SK-N-SH (cell line): ENCODE measurements around the gene ATP6V1B1. TPM values are rescaled to one million over a fixed set of nuclear protein-coding genes. Genes with fewer than 3 reads are reported as not detected.

ENCODE experiments used
- CTCF ChIA-PET: fragments of 300-600, 350-600 bp; formaldehyde crosslinking; extraction: SDS; loops from one replicate; lab custom pipeline; 2021; lab: Yijun Ruan, JAX
- POLR2A ChIA-PET: fragments of 350-600 bp; sonication (Branson Sonifier 250); formaldehyde crosslinking; extraction: SDS; loops from one replicate; lab custom pipeline; 2020; ENCODE audit warnings: antibody characterized with exemption, inconsistent platforms; lab: Yijun Ruan, JAX
- DNase-seq: peaks from one replicate; pipeline ENCODE4 v3.0.0; 2012
- H2AFZ ChIP-seq: fragments of 200-600 bp; sonication (generic); 2 replicates; pipeline ENCODE4 v1.8.1; 2016; ENCODE audit warnings: antibody characterized with exemption, mild to moderate bottlenecking, low read depth
- H3F3A ChIP-seq: fragments of 200-600 bp; sonication (generic); replicated peaks from 2 replicates; pipeline ENCODE3; 2016; ENCODE audit warnings: antibody characterized with exemption, mild to moderate bottlenecking; ENCODE audit not compliant: insufficient read depth
- H3K27ac ChIP-seq, 2 experiments: fragments of 200-500 bp in 1 of 2; fragments of 200-600 bp in 1 of 2; sonication (Bioruptor generic) in 1 of 2; sonication (generic), shearing (Covaris generic) in 1 of 2; 2 replicates each; pipeline versions ENCODE4 v1.5.1 to v1.6.1; 2014 to 2016; ENCODE audit warnings: low read depth in 2 of 2, inconsistent platforms in 1 of 2, low read length in 1 of 2, mild to moderate bottlenecking in 1 of 2, mixed read lengths in 1 of 2
- H3K27me3 ChIP-seq: fragments of 200-600 bp; sonication (generic), shearing (Covaris generic); 2 replicates; pipeline ENCODE4 v1.6.1; 2016; ENCODE audit warnings: mixed run types; ENCODE audit not compliant: insufficient read depth
- H3K36me3 ChIP-seq, 2 experiments: fragments of 200-500 bp in 1 of 2; fragments of 200-600 bp in 1 of 2; sonication (Bioruptor generic) in 1 of 2; sonication (generic) in 1 of 2; replicated peaks in 1 of 2; 2 replicates each; pipeline versions ENCODE3 to v1.5.1; 2014 to 2016; ENCODE audit warnings: low read length in 1 of 2, mild to moderate bottlenecking in 1 of 2; ENCODE audit not compliant: insufficient read depth in 2 of 2, control insufficient read depth in 1 of 2
- H3K4me1 ChIP-seq, 2 experiments: fragments of 200-500 bp in 1 of 2; fragments of 200-600 bp in 1 of 2; sonication (Bioruptor generic) in 1 of 2; sonication (generic), shearing (Covaris generic) in 1 of 2; 2 replicates each; pipeline versions ENCODE4 v1.5.1 to v1.6.1; 2014 to 2016; ENCODE audit warnings: low read depth in 1 of 2, low read length in 1 of 2, mixed run types in 1 of 2; ENCODE audit not compliant: insufficient read depth in 2 of 2, control insufficient read depth in 1 of 2
- H3K4me2 ChIP-seq: fragments of 200-600 bp; sonication (generic), shearing (Covaris generic); 2 replicates; pipeline ENCODE4 v1.6.1; 2017; ENCODE audit warnings: mixed run types
- H3K4me3 ChIP-seq, 2 experiments: fragments of 200-500 bp in 1 of 2; fragments of 200-600 bp in 1 of 2; sonication (Bioruptor generic) in 1 of 2; sonication (generic), shearing (Covaris generic) in 1 of 2; 2 replicates each; pipeline versions ENCODE4 v1.5.1 to v1.8.1; 2014 to 2016; ENCODE audit warnings: low read depth in 2 of 2, inconsistent platforms in 1 of 2, low read length in 1 of 2, mild to moderate bottlenecking in 1 of 2, mixed read lengths in 1 of 2, moderate library complexity in 1 of 2
- H3K79me2 ChIP-seq: fragments of 200-600 bp; sonication (generic); 2 replicates; pipeline ENCODE4 v1.8.1; 2017; ENCODE audit warnings: mild to moderate bottlenecking; ENCODE audit not compliant: insufficient read depth
- H3K9ac ChIP-seq: fragments of 200-600 bp; sonication (generic); 2 replicates; pipeline ENCODE4 v1.6.1; 2017; ENCODE audit warnings: mixed run types
- H3K9me2 ChIP-seq: fragments of 200-600 bp; sonication (generic); 2 replicates; pipeline ENCODE4 v1.6.1; 2017; ENCODE audit warnings: mixed run types
- H3K9me3 ChIP-seq: fragments of 200-600 bp; sonication (generic); 2 replicates; pipeline ENCODE4 v1.6.1; 2017; ENCODE audit warnings: mixed run types, mild to moderate bottlenecking, moderate library complexity
- H4K20me1 ChIP-seq: fragments of 200-600 bp; sonication (generic); 2 replicates; pipeline ENCODE4 v1.6.1; 2017; ENCODE audit warnings: mild to moderate bottlenecking, mixed run types; ENCODE audit not compliant: insufficient read depth
- ELF1 ChIP-seq: IDR thresholded peaks from 2 replicates; pipeline ENCODE4 v1.4.0; 2012
- EZH2phosphoT487 ChIP-seq: fragments of 200-600 bp; sonication (generic); IDR thresholded peaks from 2 replicates; pipeline ENCODE4 v1.6.1; 2017; ENCODE audit warnings: low read depth, mixed run types, mild to moderate bottlenecking, antibody characterized with exemption, moderate library complexity, borderline replicate concordance
- FOSL2 ChIP-seq: IDR thresholded peaks from 2 replicates; pipeline ENCODE4 v1.4.0; 2012; ENCODE audit warnings: low read depth, mild to moderate bottlenecking, moderate library complexity, borderline replicate concordance
- FOXJ3 ChIP-seq: sonication (generic); formaldehyde crosslinking; IDR thresholded peaks from 2 replicates; pipeline ENCODE4 v1.5.1; 2020; ENCODE audit warnings: mild to moderate bottlenecking, missing genetic modification reagents
- JUND ChIP-seq: IDR thresholded peaks from 2 replicates; pipeline ENCODE4 v1.4.0; 2012
- MEF2A ChIP-seq: IDR thresholded peaks from 2 replicates; pipeline ENCODE4 v1.4.0; 2012; ENCODE audit warnings: low read depth, borderline replicate concordance
- MXI1 ChIP-seq: IDR thresholded peaks from 2 replicates; pipeline ENCODE4 v1.6.1; 2012; ENCODE audit warnings: mild to moderate bottlenecking, low read depth, low read length, improper control_type of control experiment
- NRF1 ChIP-seq: IDR thresholded peaks from 2 replicates; pipeline ENCODE4 v1.6.1; 2012; ENCODE audit warnings: low read depth, mild to moderate bottlenecking, low read length
- PBX3 ChIP-seq: IDR thresholded peaks from 2 replicates; pipeline ENCODE4; 2012
- POLR2AphosphoS5 ChIP-seq: IDR thresholded peaks from 2 replicates; pipeline ENCODE4 v1.6.1; 2012; ENCODE audit warnings: low read depth, low read length
- RCOR1 ChIP-seq: fragments of 150-350 bp; IDR thresholded peaks from 2 replicates; pipeline ENCODE4 v1.6.1; 2017; ENCODE audit warnings: antibody characterized with exemption, low read length
- SIN3A ChIP-seq: IDR thresholded peaks from 2 replicates; pipeline ENCODE4 v1.6.1; 2012; ENCODE audit warnings: low read depth, mild to moderate bottlenecking, low read length, moderate library complexity, borderline replicate concordance
- TCF12 ChIP-seq: IDR thresholded peaks from 2 replicates; pipeline ENCODE4 v1.4.0; 2012
- YY1 ChIP-seq: IDR thresholded peaks from 2 replicates; pipeline ENCODE4 v1.4.0; 2012; ENCODE audit warnings: low read depth, mild to moderate bottlenecking
- ZBTB33 ChIP-seq: IDR thresholded peaks from 2 replicates; pipeline ENCODE4 v1.4.0; 2012; ENCODE audit warnings: low read depth, borderline replicate concordance
- WGBS: methylation state at CpG from one replicate; pipeline ENCODE4 v1.1.6; 2017; ENCODE audit warnings: low lambda C conversion rate; 5-methylcytosine and 5-hydroxymethylcytosine counted together
- polyA plus RNA-seq, 3 experiments: library from polyadenylated mRNA; depleted of rRNA; stranded (reverse); fragments of >200 nt; gene quantifications; 2 replicates each; pipeline ENCODE4 v1.2.3, GENCODE V29; 2012
- TF ChIP-seq, protein P1 (sequence below): IDR thresholded peaks from 2 replicates; pipeline ENCODE4 v1.4.0; 2012; ENCODE audit warnings: low read depth
- TF ChIP-seq, protein P2 (sequence below): IDR thresholded peaks from 2 replicates; pipeline ENCODE4 v1.4.0; 2012; ENCODE audit warnings: low read depth, borderline replicate concordance
- TF ChIP-seq, protein P3 (sequence below): IDR thresholded peaks from 2 replicates; pipeline ENCODE4 v1.6.1; 2012; ENCODE audit warnings: mild to moderate bottlenecking, low read depth, low read length, moderate library complexity

The ATP6V1B1 gene
- polyA plus RNA-seq, 1 of the 3 experiments (the other 2 are of a cell fraction) = 4.9 TPM

DNA sequence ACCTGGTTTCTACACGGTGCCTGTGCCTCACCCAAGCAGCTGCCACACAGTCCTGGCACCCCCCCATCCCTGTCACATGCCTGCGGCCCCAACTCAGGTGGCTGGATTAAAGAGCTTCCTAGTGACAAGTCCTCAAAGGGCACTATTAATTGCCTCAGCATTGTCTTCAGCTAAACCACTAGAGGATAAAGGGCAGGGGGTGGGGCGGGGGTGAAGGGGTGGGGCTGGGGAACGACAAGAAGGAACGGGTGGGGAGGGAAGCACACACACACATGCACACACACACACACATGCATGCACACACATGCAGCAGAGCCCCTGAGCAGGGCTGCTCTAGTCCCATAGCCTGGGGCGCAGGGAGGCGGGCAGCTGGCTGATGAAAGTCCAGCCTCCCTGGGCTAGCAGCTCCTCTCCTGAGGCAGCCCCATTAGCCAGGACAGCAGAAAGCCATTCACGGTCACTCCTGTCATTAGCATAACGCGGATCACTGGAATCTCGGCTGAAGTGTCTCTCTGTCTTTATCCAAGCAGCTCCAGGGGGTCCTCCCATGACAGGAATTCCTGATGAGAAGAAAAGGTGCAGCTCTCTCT is 66.4 kb downstream of the ATP6V1B1 start:
- H3K36me3 ChIP-seq = no peaks in the 10 kb centered on the region
- POLR2A ChIA-PET = interaction anchor here (1.6 kb wide), 1 partner anchor 66 kb away, joined by 8 read pairs; the partner anchor contains the start of gene NAGK
- peaks cover 0 to 3% of the 10 kb centered on the region in 2 experiments; a peak in 1 of 4 replicates for H3K4me1 ChIP-seq
- H4K20me1 ChIP-seq = no peaks in the 10 kb centered on the region
- TF ChIP-seq, protein P1, sequence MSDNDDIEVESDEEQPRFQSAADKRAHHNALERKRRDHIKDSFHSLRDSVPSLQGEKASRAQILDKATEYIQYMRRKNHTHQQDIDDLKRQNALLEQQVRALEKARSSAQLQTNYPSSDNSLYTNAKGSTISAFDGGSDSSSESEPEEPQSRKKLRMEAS = no peak
- TF ChIP-seq, protein P2, sequence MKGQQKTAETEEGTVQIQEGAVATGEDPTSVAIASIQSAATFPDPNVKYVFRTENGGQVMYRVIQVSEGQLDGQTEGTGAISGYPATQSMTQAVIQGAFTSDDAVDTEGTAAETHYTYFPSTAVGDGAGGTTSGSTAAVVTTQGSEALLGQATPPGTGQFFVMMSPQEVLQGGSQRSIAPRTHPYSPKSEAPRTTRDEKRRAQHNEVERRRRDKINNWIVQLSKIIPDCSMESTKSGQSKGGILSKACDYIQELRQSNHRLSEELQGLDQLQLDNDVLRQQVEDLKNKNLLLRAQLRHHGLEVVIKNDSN = no peak
- TF ChIP-seq FOSL2 = no peak
- TF ChIP-seq JUND = no peak
- no peak for TF ChIP-seq TCF12
- TF ChIP-seq MEF2A = no peak
- TF ChIP-seq FOXJ3 = no peak
- TF ChIP-seq POLR2AphosphoS5 = no peak
- TF ChIP-seq EZH2phosphoT487 = no peak
- TF ChIP-seq NRF1 = no peak
- no peak overlapping the region for H3K4me3 ChIP-seq
- H3K27ac ChIP-seq = no peak overlapping the region
- H3F3A ChIP-seq = no peaks in the 10 kb centered on the region
- H3K9me3 ChIP-seq = no peaks in the 10 kb centered on the region
- H3K79me2 ChIP-seq = no peaks in the 10 kb centered on the region
- H3K9ac ChIP-seq = no peak overlapping the region
- DNase-seq = peak; percentile 32
- H3K27me3 ChIP-seq = no peaks in the 10 kb centered on the region; the same call in 1 of the 2 replicates
- no peak overlapping the region for H2AFZ ChIP-seq
- H3K9me2 ChIP-seq = no peaks in the 10 kb centered on the region
- 56% methylated on average over 9 of the region's 11 CpGs for WGBS
- CTCF ChIA-PET = interaction anchor here (0.9 to 2.2 kb wide), 13 partner anchors 9 to 155 kb away, joined by 3 to 15 read pairs (median 4); partner anchors contain the start of genes ANKRD53 and NAGK
- no peak overlapping the region for H3K4me2 ChIP-seq

GRCh38 chr2:71003396-71003795 is 67.7 kb downstream of the ATP6V1B1 start:
- H2AFZ ChIP-seq = no peak overlapping the region
- H3K4me2 ChIP-seq = no peak overlapping the region
- WGBS = 62% methylated on average over 6 of the region's 6 CpGs
- H3K36me3 ChIP-seq = no peaks in the 10 kb centered on the region
- no peak overlapping the region for H3K27ac ChIP-seq
- H3K27me3 ChIP-seq = no peaks in the 10 kb centered on the region; the same call in 1 of the 2 replicates
- ChIA-PET CTCF (interaction anchor here (0.7 kb wide), 1 partner anchor 546 kb away, joined by 3 read pairs; no protein-coding TSS in a partner anchor), POLR2A (no interaction called here)
- H3K79me2 ChIP-seq = no peaks in the 10 kb centered on the region
- no peaks in the 10 kb centered on the region for H3K9me2 ChIP-seq
- peaks cover 0 to 3% of the 10 kb centered on the region in 2 experiments; a peak in 1 of 4 replicates for H3K4me1 ChIP-seq
- no peak overlapping the region for H3K4me3 ChIP-seq
- DNase-seq = no peak
- H4K20me1 ChIP-seq = no peaks in the 10 kb centered on the region
- H3F3A ChIP-seq = no peaks in the 10 kb centered on the region
- H3K9ac ChIP-seq = no peak overlapping the region
- no peaks in the 10 kb centered on the region for H3K9me3 ChIP-seq
- TF ChIP-seq FOXJ3 (no peak), MXI1 (no peak), PBX3 (no peak), RCOR1 (no peak), MEF2A (no peak), POLR2AphosphoS5 (no peak), ZBTB33 (no peak), SIN3A (no peak), ELF1 (no peak), FOSL2 (no peak), YY1 (no peak)
- TF ChIP-seq, protein P2 = no peak
- TF ChIP-seq, protein P3, sequence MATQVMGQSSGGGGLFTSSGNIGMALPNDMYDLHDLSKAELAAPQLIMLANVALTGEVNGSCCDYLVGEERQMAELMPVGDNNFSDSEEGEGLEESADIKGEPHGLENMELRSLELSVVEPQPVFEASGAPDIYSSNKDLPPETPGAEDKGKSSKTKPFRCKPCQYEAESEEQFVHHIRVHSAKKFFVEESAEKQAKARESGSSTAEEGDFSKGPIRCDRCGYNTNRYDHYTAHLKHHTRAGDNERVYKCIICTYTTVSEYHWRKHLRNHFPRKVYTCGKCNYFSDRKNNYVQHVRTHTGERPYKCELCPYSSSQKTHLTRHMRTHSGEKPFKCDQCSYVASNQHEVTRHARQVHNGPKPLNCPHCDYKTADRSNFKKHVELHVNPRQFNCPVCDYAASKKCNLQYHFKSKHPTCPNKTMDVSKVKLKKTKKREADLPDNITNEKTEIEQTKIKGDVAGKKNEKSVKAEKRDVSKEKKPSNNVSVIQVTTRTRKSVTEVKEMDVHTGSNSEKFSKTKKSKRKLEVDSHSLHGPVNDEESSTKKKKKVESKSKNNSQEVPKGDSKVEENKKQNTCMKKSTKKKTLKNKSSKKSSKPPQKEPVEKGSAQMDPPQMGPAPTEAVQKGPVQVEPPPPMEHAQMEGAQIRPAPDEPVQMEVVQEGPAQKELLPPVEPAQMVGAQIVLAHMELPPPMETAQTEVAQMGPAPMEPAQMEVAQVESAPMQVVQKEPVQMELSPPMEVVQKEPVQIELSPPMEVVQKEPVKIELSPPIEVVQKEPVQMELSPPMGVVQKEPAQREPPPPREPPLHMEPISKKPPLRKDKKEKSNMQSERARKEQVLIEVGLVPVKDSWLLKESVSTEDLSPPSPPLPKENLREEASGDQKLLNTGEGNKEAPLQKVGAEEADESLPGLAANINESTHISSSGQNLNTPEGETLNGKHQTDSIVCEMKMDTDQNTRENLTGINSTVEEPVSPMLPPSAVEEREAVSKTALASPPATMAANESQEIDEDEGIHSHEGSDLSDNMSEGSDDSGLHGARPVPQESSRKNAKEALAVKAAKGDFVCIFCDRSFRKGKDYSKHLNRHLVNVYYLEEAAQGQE = no peak
